ENCODE data around the gene COMMD2. TPM values are rescaled to one million over a fixed set of nuclear protein-coding genes. Genes with fewer than 3 reads are reported as not detected.

Gene COMMD2
- total and polyA plus RNA-seq, 2 of the 4 experiments (the other 2 are of a cell fraction), result 23.6 to 46.1 TPM

DNA sequence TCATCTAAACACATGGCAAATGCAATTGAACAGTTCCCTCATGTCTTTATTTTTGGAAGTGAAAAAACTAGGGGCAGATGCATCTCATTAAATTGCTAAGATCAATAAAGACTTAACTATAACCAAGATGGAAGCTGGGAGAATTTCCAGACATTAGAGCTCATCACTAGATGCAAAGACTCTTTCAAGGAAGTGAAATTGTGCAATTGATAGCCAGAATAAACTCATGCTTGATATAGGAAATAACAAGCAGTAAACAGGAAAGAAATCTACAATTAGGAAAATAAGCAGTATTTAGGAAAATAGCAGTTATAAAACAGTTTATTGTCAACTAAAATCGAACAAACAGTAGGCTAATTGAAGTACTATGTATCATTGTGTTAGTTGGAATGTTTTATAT, 48.9 kb upstream of the COMMD2 start:
- no CpG with 5 or more reads among the region's 1 CpG for WGBS, 2 experiments (ENCODE audit: extremely low coverage in 2 of 2, insufficient read length in 1 of 2)

More for the DNA sequence above, 48.9 kb upstream of the COMMD2 start:
- no peak overlapping the region for H2BK20ac ChIP-seq (ENCODE audit: low read depth, low read length)
- no peaks in the 10 kb centered on the region for H3K9me3 ChIP-seq (ENCODE audit: control insufficient read depth, insufficient read depth, low read length)
- H2BK15ac ChIP-seq (ENCODE audit: low read depth, low read length), result no peak overlapping the region
- no peak overlapping the region for H3K27ac ChIP-seq (ENCODE audit: insufficient read depth, low read length)
- H3K4me3 ChIP-seq (ENCODE audit: insufficient read depth, low read depth, low read length), result no peak overlapping the region
- no peak overlapping the region for H4K5ac ChIP-seq (ENCODE audit: low read depth, low read length)
- ATAC-seq (ENCODE audit: low read depth) (no peak), DNase-seq (no peak)
- H3K36me3 ChIP-seq (ENCODE audit: control insufficient read depth, insufficient read depth, low read length), result no peaks in the 10 kb centered on the region
- H2AK5ac ChIP-seq (ENCODE audit: low read depth, low read length), result no peak overlapping the region
- H3K23ac ChIP-seq (ENCODE audit: low read depth, low read length), result no peak overlapping the region
- H3K9ac ChIP-seq (ENCODE audit: low read depth, low read length), result no peak overlapping the region
- no TSS peak for BruUV-seq (replicated peaks)
- no peak overlapping the region for H2BK120ac ChIP-seq (ENCODE audit: low read depth, low read length)
- CTCF ChIA-PET, result no interaction called here
- H2BK5ac ChIP-seq (ENCODE audit: low read depth, low read length, poor library complexity, severe bottlenecking), result no peak overlapping the region
- no peak overlapping the region for H3K4me2 ChIP-seq (ENCODE audit: low read depth, low read length)
- H3K18ac ChIP-seq (ENCODE audit: low read depth, low read length), result no peak overlapping the region
- H3K27me3 ChIP-seq (ENCODE audit: control insufficient read depth, insufficient read depth, low read length), result no peaks in the 10 kb centered on the region
- in situ Hi-C loops (cut with MboI; ENCODE audit: low sequenced_read_pairs) (no loop called here), intact Hi-C loops (cut with micrococcal nuclease) (no loop called here), dilution Hi-C loops (cut with HindIII; ENCODE audit: low sequenced_read_pairs, unreplicated experiment) (no loop called here)
- no peak overlapping the region for H3K56ac ChIP-seq (ENCODE audit: extremely low read depth, insufficient read depth, low read length)
- no peak for TF ChIP-seq RFX5 (IDR thresholded peaks at IDR 0.05; ENCODE audit: low read depth, low read length)
- TF ChIP-seq CEBPB (IDR thresholded peaks at IDR 0.05; ENCODE audit: low read depth, low read length), result 0 out of 2 replicates have a peak, but pooled peaks have one; percentile 15
- H2AK9ac ChIP-seq (replicated peaks; ENCODE audit: low read depth, low read length, poor library complexity), result no peak overlapping the region
- no peak overlapping the region for H2AFZ ChIP-seq (replicated peaks; ENCODE audit: low read length, poor library complexity)
- no peak overlapping the region for H4K91ac ChIP-seq (ENCODE audit: insufficient read depth, low read depth, low read length)
- H4K20me1 ChIP-seq (ENCODE audit: insufficient read depth, low read length), result no peaks in the 10 kb centered on the region
- POLR2A ChIA-PET (ENCODE audit: unreplicated experiment), result interaction anchor here (0.6 kb wide), 1 partner anchor 239 kb away, joined by 3 read pairs; no protein-coding TSS in a partner anchor
- H3K14ac ChIP-seq (replicated peaks; ENCODE audit: low read depth, low read length), result no peak overlapping the region
- no peaks in the 10 kb centered on the region for H3K9me1 ChIP-seq (ENCODE audit: insufficient read depth, low read length)
- H3K4me1 ChIP-seq (ENCODE audit: control insufficient read depth, insufficient read depth, low read length), result no peaks in the 10 kb centered on the region
- H3K79me1 ChIP-seq (ENCODE audit: low read depth in 1 of 2, low read length in 2 of 2), result no peaks in the 10 kb centered on the region
- H4K8ac ChIP-seq (ENCODE audit: low read depth in 2 of 2, low read length in 2 of 2), result no peak overlapping the region
- H3K4ac ChIP-seq (ENCODE audit: low read depth, low read length), result no peak overlapping the region

Measured in IMR-90 (cell line).